SU-DHL-6 (cell line): ENCODE data around the gene UNC119B.
"Not testable (repeated sequence)": the region's sequence is repeated elsewhere in the genome, so short reads cannot be mapped to it uniquely, and the experiment has no call there.

Experiments
- H2AFZ ChIP-seq: fragments of 200-600 bp; sonication (generic); 2 replicates; pipeline ENCODE4 v1.6.1; 2014; ENCODE audit warnings: low read depth, mild to moderate bottlenecking, moderate library complexity, mixed read lengths, antibody characterized with exemption, low read length; ENCODE audit not compliant: severe bottlenecking
- H3F3A ChIP-seq: fragments of 200-600 bp; shearing (Covaris generic); 2 replicates; pipeline ENCODE4 v1.6.0; 2016; ENCODE audit warnings: antibody characterized with exemption, mild to moderate bottlenecking; ENCODE audit not compliant: insufficient read depth
- H3K27ac ChIP-seq: fragments of 200-600 bp; sonication (generic); 2 replicates; pipeline ENCODE4 v1.5.1; 2016; ENCODE audit warnings: low read depth, mild to moderate bottlenecking, low read length, moderate library complexity, mixed read lengths
- H3K27me3 ChIP-seq: fragments of 200-600 bp; sonication (generic), shearing (Covaris generic); 2 replicates; pipeline ENCODE4 v1.6.0; 2014; ENCODE audit warnings: mild to moderate bottlenecking, low read length
- H3K36me3 ChIP-seq: fragments of 200-600 bp; sonication (generic); 2 replicates; pipeline ENCODE4 v1.6.1; 2014; ENCODE audit warnings: mild to moderate bottlenecking, low read length, mixed read lengths
- H3K4me2 ChIP-seq: fragments of 300-600, 200-600 bp; shearing (Covaris generic), sonication (generic); 2 replicates; pipeline ENCODE4 v1.6.0; 2014; ENCODE audit warnings: low read length, low read depth, mild to moderate bottlenecking; ENCODE audit not compliant: poor library complexity, severe bottlenecking
- H3K4me3 ChIP-seq: fragments of 200-600 bp; sonication (generic); 2 replicates; pipeline ENCODE4 v1.5.1; 2014; ENCODE audit warnings: antibody characterized with exemption, low read length, mild to moderate bottlenecking, mixed read lengths; ENCODE audit not compliant: insufficient read depth, poor library complexity, severe bottlenecking
- H3K79me2 ChIP-seq: fragments of 200-600 bp; sonication (generic); 2 replicates; pipeline ENCODE4 v1.6.1; 2014; ENCODE audit warnings: mild to moderate bottlenecking, low read length, moderate library complexity; ENCODE audit not compliant: insufficient read depth
- H3K9ac ChIP-seq: fragments of 200-600 bp; sonication (generic); 2 replicates; pipeline ENCODE4 v1.7.0; 2014; ENCODE audit warnings: mild to moderate bottlenecking, low read length
- H3K9me2 ChIP-seq: fragments of 200-600 bp; sonication (generic); replicated peaks from 2 replicates; pipeline ENCODE4 v1.6.1; 2014; ENCODE audit warnings: low read length; ENCODE audit not compliant: insufficient read depth
- H3K9me3 ChIP-seq: fragments of 200-600 bp; sonication (generic); 2 replicates; pipeline ENCODE4 v1.6.1; 2014; ENCODE audit warnings: low read length, mixed read lengths; ENCODE audit not compliant: insufficient read depth
- H4K20me1 ChIP-seq: fragments of 200-600 bp; sonication (generic); 2 replicates; pipeline ENCODE4 v1.6.1; 2014; ENCODE audit warnings: low read depth, mild to moderate bottlenecking, antibody characterized with exemption, low read length, moderate library complexity, mixed read lengths
- EZH2phosphoT487 ChIP-seq: fragments of 200-600 bp; sonication (generic), shearing (Covaris generic); conservative IDR thresholded peaks from 2 replicates; pipeline ENCODE4 v1.6.1; 2018; ENCODE audit warnings: mild to moderate bottlenecking, antibody characterized with exemption, low read length, moderate library complexity, mixed read lengths
- TF ChIP-seq, protein P1 (sequence below): fragments of 200-600 bp; sonication (generic); IDR thresholded peaks from one replicate; pipeline ENCODE4 v1.5.1; 2017; ENCODE audit warnings: antibody characterized with exemption, mild to moderate bottlenecking, low read length, moderate library complexity; ENCODE audit not compliant: insufficient read depth, poor library complexity, severe bottlenecking

The UNC119B gene

DNA sequence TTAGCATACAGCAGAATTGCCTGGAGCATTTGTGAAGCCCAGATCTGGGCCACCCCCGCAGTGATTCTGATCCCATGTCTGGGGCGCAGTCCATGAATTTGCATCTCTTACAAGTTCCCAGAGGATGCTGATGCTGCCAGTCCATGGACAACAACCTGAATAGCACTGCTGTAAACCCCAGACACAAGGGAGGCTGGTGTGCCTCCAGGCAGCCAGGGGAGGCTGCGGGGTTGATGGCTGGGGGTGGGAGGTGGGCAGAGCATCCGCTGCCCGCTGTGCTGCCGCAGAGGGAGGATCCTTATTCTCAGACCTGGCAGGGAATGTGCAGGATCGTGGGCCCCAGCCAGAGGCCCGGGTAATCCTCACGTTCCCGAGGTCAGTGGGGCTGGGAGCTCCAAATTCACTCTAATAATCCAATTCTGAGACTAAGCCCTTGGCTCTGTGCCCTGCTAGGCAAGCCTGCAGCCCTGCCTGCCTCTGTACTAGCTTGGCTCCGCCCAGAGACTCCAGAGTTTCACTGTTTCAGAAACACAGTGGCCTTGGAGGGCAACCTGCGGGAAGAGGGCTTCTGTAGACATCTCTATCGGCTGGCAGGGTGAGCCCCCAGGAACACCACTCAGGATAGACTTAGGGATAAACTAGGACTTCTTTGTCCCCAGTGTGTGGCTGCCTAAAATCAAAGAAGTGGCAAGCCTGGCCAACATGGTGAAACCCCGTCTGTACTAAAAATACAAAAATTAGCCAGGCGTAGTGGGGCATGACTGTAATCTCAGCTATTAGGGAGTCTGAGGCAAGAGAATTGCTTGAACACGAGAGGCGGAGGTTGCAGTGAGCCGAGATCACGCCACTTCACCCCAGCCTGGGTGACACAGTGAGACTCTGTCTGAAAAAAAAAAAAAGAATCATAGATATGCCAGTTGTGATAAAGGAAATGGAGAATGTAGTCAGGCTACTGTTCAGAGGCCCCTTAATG is 41.1 kb upstream of the UNC119B start:
- Histone ChIP-seq H3F3A (peaks cover 32% of the 10 kb centered on the region), H3K9ac (peak overlapping the region; percentile 63), H4K20me1 (no peaks in the 10 kb centered on the region), H3K36me3 (no peaks in the 10 kb centered on the region), H3K4me2 (peak overlapping the region; percentile 84), H3K27ac (peak overlapping the region; percentile 98), H3K9me2 (no peaks in the 10 kb centered on the region), H2AFZ (peak overlapping the region; percentile 88), H3K79me2 (no peaks in the 10 kb centered on the region), H3K9me3 (no peaks in the 10 kb centered on the region), H3K27me3 (no peaks in the 10 kb centered on the region), H3K4me3 (peak overlapping the region; percentile 39)
- no peak for TF ChIP-seq EZH2phosphoT487
- TF ChIP-seq, protein P1, sequence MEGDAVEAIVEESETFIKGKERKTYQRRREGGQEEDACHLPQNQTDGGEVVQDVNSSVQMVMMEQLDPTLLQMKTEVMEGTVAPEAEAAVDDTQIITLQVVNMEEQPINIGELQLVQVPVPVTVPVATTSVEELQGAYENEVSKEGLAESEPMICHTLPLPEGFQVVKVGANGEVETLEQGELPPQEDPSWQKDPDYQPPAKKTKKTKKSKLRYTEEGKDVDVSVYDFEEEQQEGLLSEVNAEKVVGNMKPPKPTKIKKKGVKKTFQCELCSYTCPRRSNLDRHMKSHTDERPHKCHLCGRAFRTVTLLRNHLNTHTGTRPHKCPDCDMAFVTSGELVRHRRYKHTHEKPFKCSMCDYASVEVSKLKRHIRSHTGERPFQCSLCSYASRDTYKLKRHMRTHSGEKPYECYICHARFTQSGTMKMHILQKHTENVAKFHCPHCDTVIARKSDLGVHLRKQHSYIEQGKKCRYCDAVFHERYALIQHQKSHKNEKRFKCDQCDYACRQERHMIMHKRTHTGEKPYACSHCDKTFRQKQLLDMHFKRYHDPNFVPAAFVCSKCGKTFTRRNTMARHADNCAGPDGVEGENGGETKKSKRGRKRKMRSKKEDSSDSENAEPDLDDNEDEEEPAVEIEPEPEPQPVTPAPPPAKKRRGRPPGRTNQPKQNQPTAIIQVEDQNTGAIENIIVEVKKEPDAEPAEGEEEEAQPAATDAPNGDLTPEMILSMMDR = no peak

DNA sequence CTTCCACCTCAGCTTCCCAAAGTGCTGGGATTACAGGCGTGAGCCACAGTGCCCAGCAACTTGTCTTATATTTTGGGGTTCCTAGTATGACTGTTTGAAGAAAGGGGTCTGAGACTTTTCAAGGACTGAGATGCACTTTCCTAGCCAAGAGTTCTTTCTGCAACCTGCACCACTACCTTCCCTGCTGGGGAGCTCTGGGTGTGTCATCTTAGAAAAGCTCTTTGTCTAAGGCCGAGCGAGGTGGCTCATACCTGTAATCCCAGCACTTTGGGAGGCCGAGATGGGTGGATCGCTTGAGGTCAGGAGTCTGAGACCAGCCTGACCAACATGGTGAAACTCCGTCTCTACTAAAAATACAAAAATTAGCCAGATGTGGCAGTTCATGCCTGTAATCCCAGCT is 40.0 kb upstream of the UNC119B start:
- H3K79me2 ChIP-seq, H3K36me3 ChIP-seq, H3K9me3 ChIP-seq, H3K27me3 ChIP-seq, H4K20me1 ChIP-seq, H3K9me2 ChIP-seq: not testable (repeated sequence)
- Histone ChIP-seq H3K9ac (peak overlapping the region; percentile 63), H3K27ac (peak overlapping the region; percentile 98), H2AFZ (peak overlapping the region; percentile 88), H3K4me2 (peak overlapping the region; percentile 84), H3F3A (peaks cover 32% of the 10 kb centered on the region), H3K4me3 (peak overlapping the region; percentile 37)

DNA sequence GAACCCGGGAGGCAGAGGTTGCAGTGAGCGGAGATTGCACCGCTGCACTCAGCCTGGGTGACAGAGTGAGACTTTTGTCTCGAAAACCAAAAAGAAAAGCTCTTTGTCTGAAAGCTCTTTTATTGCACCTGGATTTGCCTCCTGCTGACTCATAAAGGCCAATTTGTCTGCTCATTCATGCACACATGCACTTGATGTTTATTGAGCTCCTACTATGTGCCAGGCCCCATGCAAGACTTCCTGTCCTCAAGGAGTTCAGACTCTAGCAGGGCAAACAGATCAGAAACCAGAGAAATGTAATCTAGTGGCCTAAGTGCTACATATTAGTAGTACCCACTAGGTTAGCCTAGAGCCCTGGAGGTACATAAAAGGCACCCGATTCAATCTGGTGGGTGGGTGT is 39.6 kb upstream of the UNC119B start:
- Histone ChIP-seq H3K79me2 (no peaks in the 10 kb centered on the region), H3K9ac (peak overlapping the region; percentile 63; the same call in 1 of the 2 replicates), H3K4me3 (no peak overlapping the region), H3K9me2 (no peaks in the 10 kb centered on the region), H2AFZ (no peak overlapping the region), H3K27me3 (no peaks in the 10 kb centered on the region), H4K20me1 (no peaks in the 10 kb centered on the region), H3K9me3 (no peaks in the 10 kb centered on the region), H3K27ac (peak overlapping the region; percentile 98), H3K4me2 (no peak overlapping the region), H3F3A (peaks cover 32% of the 10 kb centered on the region), H3K36me3 (no peaks in the 10 kb centered on the region)
- TF ChIP-seq EZH2phosphoT487 = no peak
- TF ChIP-seq, protein P1 = no peak

DNA sequence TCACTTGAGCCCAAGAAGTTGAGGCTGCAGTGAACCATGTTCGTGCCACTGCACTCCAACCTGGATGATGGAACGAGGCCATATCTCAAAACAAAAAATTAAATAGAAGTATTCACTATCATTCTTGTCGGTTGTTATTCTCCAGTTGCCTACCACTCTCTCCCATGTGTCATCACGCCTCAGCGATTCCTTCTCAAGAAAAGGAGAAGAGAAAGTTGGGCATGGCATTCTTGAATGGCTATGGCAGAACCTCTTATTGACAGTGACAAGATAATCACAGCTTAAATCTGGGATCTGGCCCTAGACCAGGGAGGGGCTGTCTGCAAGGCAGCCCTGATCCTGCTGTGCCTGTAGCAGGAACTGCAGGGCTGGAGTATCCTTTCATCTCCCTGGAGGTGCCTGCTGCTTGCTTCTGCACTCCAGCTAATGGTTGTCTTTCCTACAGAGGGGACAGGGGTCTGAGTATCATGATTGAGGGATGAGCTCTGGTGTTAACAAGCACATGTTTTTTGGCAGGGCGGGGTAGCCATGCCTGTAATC is 36.1 kb upstream of the UNC119B start:
- H3K27ac ChIP-seq = no peak overlapping the region
- no peak overlapping the region for H2AFZ ChIP-seq
- H3K27me3 ChIP-seq = no peaks in the 10 kb centered on the region
- no peaks in the 10 kb centered on the region for H4K20me1 ChIP-seq
- H3K9me2 ChIP-seq = no peaks in the 10 kb centered on the region
- no peak overlapping the region for H3K4me3 ChIP-seq
- peak overlapping the region; percentile 16 for H3K4me2 ChIP-seq
- TF ChIP-seq, protein P1 = no peak
- TF ChIP-seq EZH2phosphoT487 = no peak
- no peaks in the 10 kb centered on the region for H3K79me2 ChIP-seq
- H3F3A ChIP-seq = peaks cover 11% of the 10 kb centered on the region
- no peaks in the 10 kb centered on the region for H3K9me3 ChIP-seq
- no peaks in the 10 kb centered on the region for H3K36me3 ChIP-seq
- H3K9ac ChIP-seq = no peak overlapping the region
